Gastroesophageal sphincter (tissue), 4 donors: ENCODE data around the gene XYLT1. TPM values are rescaled to one million over a fixed set of nuclear protein-coding genes. Genes with fewer than 3 reads are reported as not detected.

Source experiments
- ATAC-seq: fragments of 150-250 bp; one replicate; pipeline ENCODE4 v1.9.1; 2016; ENCODE audit warnings: mild to moderate bottlenecking, moderate library complexity
- H3K27ac ChIP-seq, 4 donors: fragments of 200-600 bp; sonication (generic) in 3 of 4; 1 replicate in 3 of 4; 2 replicates in 1 of 4; pipeline ENCODE4 v1.5.1; 2016 to 2019
- H3K27me3 ChIP-seq: fragments of 200-600 bp; sonication (generic); one replicate; pipeline ENCODE4 v1.5.1; 2019
- H3K36me3 ChIP-seq, 2 donors: fragments of 200-600 bp; sonication (generic); one replicate each; pipeline ENCODE4 v1.5.1; 2019; ENCODE audit warnings: control low read depth in 1 of 2
- H3K4me1 ChIP-seq, 3 donors: fragments of 200-600 bp; sonication (generic); 1 replicate in 2 of 3; 2 replicates in 1 of 3; pipeline ENCODE4 v1.5.1; 2016 to 2019; ENCODE audit warnings: control low read depth in 2 of 3
- H3K4me3 ChIP-seq, 2 donors: fragments of 200-600 bp; sonication (generic); one replicate each; pipeline ENCODE4 v1.5.1; 2019; ENCODE audit warnings: mild to moderate bottlenecking in 1 of 2, moderate library complexity in 1 of 2
- H3K9me3 ChIP-seq, 3 donors: fragments of 200-600 bp; sonication (generic); one replicate each; pipeline ENCODE4 v1.5.1; 2017 to 2019; ENCODE audit warnings: control low read depth in 2 of 3
- CTCF ChIP-seq, 4 experiments: fragments of 200-600 bp in 2 of 4; fragments of 450-650 bp in 2 of 4; sonication (generic) in 1 of 4; IDR thresholded peaks; one replicate each; pipeline ENCODE4 v1.5.1; 2017 to 2019; ENCODE audit warnings: antibody characterized with exemption in 4 of 4, mild to moderate bottlenecking in 2 of 4, moderate library complexity in 2 of 4
- EP300 ChIP-seq: sonication (generic); formaldehyde crosslinking; IDR thresholded peaks from one replicate; pipeline ENCODE4 v1.6.1; 2017; ENCODE audit warnings: antibody characterized with exemption, mild to moderate bottlenecking
- POLR2A ChIP-seq, 2 donors: fragments of 450-650 bp; IDR thresholded peaks; one replicate each; pipeline ENCODE4 v1.6.1; 2017; ENCODE audit warnings: antibody characterized with exemption in 2 of 2, mild to moderate bottlenecking in 2 of 2, moderate library complexity in 1 of 2
- POLR2AphosphoS5 ChIP-seq: sonication (generic); formaldehyde crosslinking; IDR thresholded peaks from one replicate; pipeline ENCODE4 v1.6.1; 2017; ENCODE audit warnings: antibody characterized with exemption
- whole genome bisulfite sequencing, 2 donors: methylation state at CpG; one replicate each; pipeline ENCODE4 v1.1.5; 2018; ENCODE audit warnings: low coverage in 1 of 2; 5-methylcytosine and 5-hydroxymethylcytosine counted together
- total RNA-seq, 4 donors: library from RNA; depleted of rRNA; stranded (reverse); fragments of >200 nt; gene quantifications; one replicate each; pipeline ENCODE4 v1.1.0, GENCODE V29; 2016

The XYLT1 gene
- total RNA-seq, 4 donors from 2014 or later, result 19.1 to 51.6 (median 23.7) TPM

GRCh38 chr16:17143546-17144419 is 327.0 kb downstream of the XYLT1 start:
- 89 to 98% methylated on average over 7 to 8 of the region's 8 CpGs for WGBS, 2 donors
- no peak for ATAC-seq
- no peak for TF ChIP-seq POLR2A (IDR thresholded peaks at IDR 0.05)
- no peak for TF ChIP-seq POLR2AphosphoS5
- TF ChIP-seq CTCF (IDR thresholded peaks at IDR 0.05), result no peak
- TF ChIP-seq EP300, result no peak

GRCh38 chr16:17138801-17139200 is 332.0 kb downstream of the XYLT1 start:
- Histone ChIP-seq H3K9me3 (no peaks in the 10 kb centered on the region), H3K27me3 (no peaks in the 10 kb centered on the region), H3K36me3 (peaks cover 0 to 79% of the 10 kb centered on the region in 2 donors), H3K4me1 (no peaks in the 10 kb centered on the region), H3K4me3 (no peak overlapping the region), H3K27ac (no peak overlapping the region)
- TF ChIP-seq CTCF (IDR thresholded peaks at IDR 0.05) (no peak), EP300 (no peak), POLR2AphosphoS5 (no peak), POLR2A (IDR thresholded peaks at IDR 0.05) (no peak)
- 70% methylated on average over 3 of the region's 4 CpGs; no CpG with 5 or more reads in 1 of the 2 donors for WGBS, 2 donors
- ATAC-seq, result no peak

More at GRCh38 chr16:17143546-17144419, 327.0 kb downstream of the XYLT1 start:
- H3K4me1 ChIP-seq, result no peaks in the 10 kb centered on the region
- H3K36me3 ChIP-seq, result peaks cover 0 to 29% of the 10 kb centered on the region in 2 donors
- no peak overlapping the region for H3K27ac ChIP-seq
- no peak overlapping the region for H3K4me3 ChIP-seq
- H3K9me3 ChIP-seq, result no peaks in the 10 kb centered on the region
- no peaks in the 10 kb centered on the region for H3K27me3 ChIP-seq

GRCh38 chr16:17135439-17135838 is 335.3 kb downstream of the XYLT1 start:
- no peaks in the 10 kb centered on the region for H3K27me3 ChIP-seq
- WGBS, 2 donors, result 94 to 100% methylated on average over 1 to 4 of the region's 4 CpGs

GRCh38 chr16:17134586-17134985 is 336.2 kb downstream of the XYLT1 start:
- Histone ChIP-seq H3K27ac (no peak overlapping the region), H3K4me3 (no peak overlapping the region), H3K9me3 (no peaks in the 10 kb centered on the region), H3K4me1 (no peaks in the 10 kb centered on the region), H3K27me3 (no peaks in the 10 kb centered on the region), H3K36me3 (peaks cover 0 to 85% of the 10 kb centered on the region in 2 donors)
- WGBS, 2 donors, result 87 to 90% methylated on average over 4 to 7 of the region's 10 CpGs
- ATAC-seq, result no peak
- TF ChIP-seq POLR2A (IDR thresholded peaks at IDR 0.05), result no peak
- no peak for TF ChIP-seq CTCF (IDR thresholded peaks at IDR 0.05)
- no peak for TF ChIP-seq EP300
- no peak for TF ChIP-seq POLR2AphosphoS5

More at GRCh38 chr16:17135439-17135838, 335.3 kb downstream of the XYLT1 start:
- H3K27ac ChIP-seq, result no peak overlapping the region
- H3K4me3 ChIP-seq, result no peak overlapping the region
- ATAC-seq, result no peak
- peaks cover 0 to 88% of the 10 kb centered on the region in 2 donors for H3K36me3 ChIP-seq
- no peaks in the 10 kb centered on the region for H3K4me1 ChIP-seq
- TF ChIP-seq CTCF (IDR thresholded peaks at IDR 0.05) (no peak), POLR2AphosphoS5 (no peak), EP300 (no peak), POLR2A (IDR thresholded peaks at IDR 0.05) (no peak)
- no peaks in the 10 kb centered on the region for H3K9me3 ChIP-seq

GRCh38 chr16:17133851-17134250 is 336.9 kb downstream of the XYLT1 start:
- Histone ChIP-seq H3K9me3 (no peaks in the 10 kb centered on the region), H3K27me3 (no peaks in the 10 kb centered on the region), H3K27ac (no peak overlapping the region), H3K4me3 (no peak overlapping the region), H3K4me1 (no peaks in the 10 kb centered on the region), H3K36me3 (peaks cover 0 to 83% of the 10 kb centered on the region in 2 donors)
- TF ChIP-seq POLR2A (IDR thresholded peaks at IDR 0.05) (no peak), CTCF (IDR thresholded peaks at IDR 0.05) (no peak), EP300 (no peak), POLR2AphosphoS5 (no peak)
- ATAC-seq, result no peak
- 96 to 100% methylated on average over 2 to 5 of the region's 5 CpGs for WGBS, 2 donors
